HepG2 (cell line): ENCODE measurements around the gene NPHS1. TPM values are rescaled to one million over a fixed set of nuclear protein-coding genes. Genes with fewer than 3 reads are reported as not detected.

ENCODE experiments used
- ATAC-seq: fragments of 200-7000 bp; cut with Tn5 transposase; 3 replicates; pipeline ENCODE4 v1.9.1; 2020; ENCODE audit warnings: mild to moderate bottlenecking, moderate library complexity
- BruUV-seq: library from RNA; stranded (reverse); fragments of 400-500 nt; replicated peaks from 2 replicates; lab custom pipeline; 2021; lab: Mats Ljungman, UMichigan
- CTCF ChIA-PET: fragments of 300-600 bp; formaldehyde crosslinking; extraction: SDS; loops from one replicate; lab custom pipeline; 2021; ENCODE audit warnings: low total read pairs, inconsistent platforms, low intra/inter-chr PET ratio; lab: Yijun Ruan, JAX
- POLR2A ChIA-PET: fragments of 350-600 bp; sonication (Branson Sonifier 250); formaldehyde crosslinking; loops from one replicate; lab custom pipeline; 2020; ENCODE audit warnings: antibody characterized with exemption, inconsistent platforms; lab: Yijun Ruan, JAX
- DNase-seq: peaks from one replicate; pipeline ENCODE4 v3.0.0-alpha.2; 2015; ENCODE audit warnings: low spot score
- FAIRE-seq: peaks from 3 replicates; lab custom pipeline; 2011; peaks lifted over from hg19 to GRCh38; lab: Jason Lieb, UNC
- H2AFZ ChIP-seq: one replicate; pipeline ENCODE4 v1.6.1; 2011; ENCODE audit warnings: low read length, inconsistent platforms
- H3K27ac ChIP-seq: fragments of 300-600 bp; 3 replicates; pipeline ENCODE4 v1.8.0; 2011; ENCODE audit warnings: mixed run types, mild to moderate bottlenecking, mixed read lengths, low read length, inconsistent platforms; ENCODE audit not compliant: insufficient read depth; ENCODE audit errors: extremely low read length
- H3K27me3 ChIP-seq, 2 experiments: fragments of 200-600 bp in 1 of 2; 2 replicates in 1 of 2; 3 replicates in 1 of 2; pipeline versions ENCODE4 v1.6.0 to v1.8.0; 2011; ENCODE audit warnings: low read length in 2 of 2, mild to moderate bottlenecking in 2 of 2, moderate library complexity in 2 of 2, inconsistent platforms in 1 of 2; ENCODE audit not compliant: insufficient read depth in 2 of 2, control insufficient read depth in 1 of 2
- H3K36me3 ChIP-seq, 2 experiments: fragments of 200-600 bp in 1 of 2; replicated peaks in 1 of 2; 2 replicates in 1 of 2; 3 replicates in 1 of 2; pipeline versions ENCODE4 v1.5.1 to v1.8.0; 2011; ENCODE audit warnings: low read length in 2 of 2, inconsistent platforms in 1 of 2; ENCODE audit not compliant: insufficient read depth in 2 of 2, control insufficient read depth in 1 of 2
- H3K4me1 ChIP-seq: 2 replicates; pipeline ENCODE4 v1.5.1; 2012; ENCODE audit warnings: low read length, inconsistent platforms; ENCODE audit not compliant: insufficient read depth
- H3K4me2 ChIP-seq: 2 replicates; pipeline ENCODE4 v1.6.0; 2011; ENCODE audit warnings: low read depth, low read length, inconsistent platforms
- H3K4me3 ChIP-seq, 3 experiments: fragments of 200-600 bp in 1 of 3; sonication (generic), shearing (Covaris generic) in 1 of 3; replicated peaks in 1 of 3; 2 replicates each; pipeline ENCODE4 v1.5.1; 2011 to 2016; ENCODE audit warnings: low read length in 3 of 3, inconsistent platforms in 2 of 3, low read depth in 2 of 3, mild to moderate bottlenecking in 2 of 3, control low read depth in 1 of 3, mixed read lengths in 1 of 3; ENCODE audit not compliant: insufficient read depth in 1 of 3
- H3K79me2 ChIP-seq: one replicate; pipeline ENCODE4 v1.6.1; 2011; ENCODE audit warnings: low read length, inconsistent platforms; ENCODE audit not compliant: insufficient read depth
- H3K9ac ChIP-seq: 2 replicates; pipeline ENCODE4 v1.6.0; 2011; ENCODE audit warnings: mild to moderate bottlenecking, low read depth, low read length, inconsistent platforms; ENCODE audit not compliant: insufficient read depth
- H3K9me3 ChIP-seq: 2 replicates; pipeline ENCODE4 v1.5.1; 2012; ENCODE audit warnings: mild to moderate bottlenecking, low read length
- H4K20me1 ChIP-seq: 2 replicates; pipeline ENCODE4 v1.6.0; 2011; ENCODE audit warnings: inconsistent platforms, mild to moderate bottlenecking, low read length, moderate library complexity; ENCODE audit not compliant: insufficient read depth
- ADNP ChIP-seq: sonication (generic); formaldehyde crosslinking; IDR thresholded peaks from 2 replicates; pipeline ENCODE4 v1.4.0; 2020; ENCODE audit warnings: missing genetic modification reagents
- ELF4 ChIP-seq: sonication (generic); formaldehyde crosslinking; IDR thresholded peaks from 2 replicates; pipeline ENCODE4 v1.5.0; 2020; ENCODE audit warnings: missing genetic modification reagents, mild to moderate bottlenecking, moderate library complexity, borderline replicate concordance
- FOXO1 ChIP-seq: sonication (generic); formaldehyde crosslinking; IDR thresholded peaks from 2 replicates; pipeline ENCODE4 v1.4.0; 2020; ENCODE audit warnings: missing genetic modification reagents
- KAT8 ChIP-seq: IDR thresholded peaks from 2 replicates; pipeline ENCODE4 v1.6.1; 2016; ENCODE audit warnings: missing genetic modification reagents, missing compliant biosample characterization
- MIER3 ChIP-seq: IDR thresholded peaks from 2 replicates; pipeline ENCODE4 v1.6.1; 2016; ENCODE audit warnings: missing compliant biosample characterization, borderline replicate concordance
- MXD4 ChIP-seq: IDR thresholded peaks from 2 replicates; pipeline ENCODE4 v1.6.1; 2016; ENCODE audit warnings: mild to moderate bottlenecking, missing biosample characterization, missing genetic modification reagents
- PRMT3 ChIP-seq: sonication (generic); formaldehyde crosslinking; IDR thresholded peaks from 2 replicates; pipeline ENCODE4 v1.8.1; 2022; ENCODE audit warnings: low read depth, mild to moderate bottlenecking, moderate library complexity, missing genetic modification reagents, borderline replicate concordance
- YEATS2 ChIP-seq: sonication (generic); formaldehyde crosslinking; IDR thresholded peaks from 2 replicates; pipeline ENCODE4 v1.4.0; 2020; ENCODE audit warnings: missing genetic modification reagents, borderline replicate concordance
- ZC3H4 ChIP-seq: sonication (generic); formaldehyde crosslinking; IDR thresholded peaks from 2 replicates; pipeline ENCODE4 v1.4.0; 2020; ENCODE audit warnings: missing genetic modification reagents, borderline replicate concordance
- ZMYM3 ChIP-seq: sonication (generic); formaldehyde crosslinking; IDR thresholded peaks from 2 replicates; pipeline ENCODE4 v1.5.1; 2020; ENCODE audit warnings: mild to moderate bottlenecking, missing genetic modification reagents
- ZNF121 ChIP-seq: sonication (generic); formaldehyde crosslinking; IDR thresholded peaks from 2 replicates; pipeline ENCODE4 v1.5.0; 2020; ENCODE audit warnings: mild to moderate bottlenecking, missing genetic modification reagents
- ZNF205 ChIP-seq: IDR thresholded peaks from 2 replicates; pipeline ENCODE4 v1.6.1; 2018; ENCODE audit warnings: missing biosample characterization, missing genetic modification reagents
- ZNF446 ChIP-seq: sonication (generic); formaldehyde crosslinking; IDR thresholded peaks from 2 replicates; pipeline ENCODE4 v1.5.0; 2020; ENCODE audit warnings: mild to moderate bottlenecking, missing genetic modification reagents
- ZNF724P ChIP-seq: sonication (generic); formaldehyde crosslinking; IDR thresholded peaks from 2 replicates; pipeline ENCODE4 v1.8.0; 2022; ENCODE audit warnings: missing genetic modification reagents, borderline replicate concordance
- WGBS: methylation state at CpG from one replicate; pipeline ENCODE4 v1.1.6; 2017; ENCODE audit warnings: low lambda C conversion rate; 5-methylcytosine and 5-hydroxymethylcytosine counted together
- in situ Hi-C: cut with HindIII; loops from 2 replicates; pipeline ENCODE4 v1.10.0; 2017; ENCODE audit warnings: low pct_unique_long_range_greater_than_20kb; ENCODE audit not compliant: extremely low pct_ligation_motif_present
- intact Hi-C: fragments of 100-400 bp; cut with micrococcal nuclease; formaldehyde crosslinking; loops from one replicate; pipeline ENCODE4 v1.10.0; 2022; ENCODE audit not compliant: unreplicated experiment
- polyA plus RNA-seq, 8 experiments: library from polyadenylated mRNA; depleted of rRNA in 3 of 8; stranded (reverse) in 7 of 8; unstranded in 1 of 8; fragments of >200 nt; fragmentation: Illumina TruSeq in 4 of 8; extraction: Trizol in 4 of 8; gene quantifications; 2 replicates each; pipeline versions ENCODE4 v1.2.1 to v1.2.3, GENCODE V29; 2011 to 2016; ENCODE audit warnings: low read depth in 4 of 8, missing spikeins in 1 of 8, mixed read lengths in 1 of 8; ENCODE audit not compliant: insufficient read depth in 1 of 8
- total RNA-seq, 5 experiments: library from RNA; depleted of rRNA; stranded (reverse); fragments of >200 nt; fragmentation: Illumina TruSeq; extraction: Trizol; gene quantifications; 2 replicates each; pipeline ENCODE4 v1.2.3, GENCODE V29; 2016; ENCODE audit warnings: low read depth in 1 of 5
- TF ChIP-seq, protein P1 (sequence below): IDR thresholded peaks from 2 replicates; pipeline ENCODE4 v1.6.1; 2016; ENCODE audit warnings: missing biosample characterization, missing genetic modification reagents, low read depth

NPHS1 gene
- total and polyA plus RNA-seq, 2 of the 13 experiments (the other 11 are each of a cell fraction or from before 2014, with no cell fraction given): not detected

DNA sequence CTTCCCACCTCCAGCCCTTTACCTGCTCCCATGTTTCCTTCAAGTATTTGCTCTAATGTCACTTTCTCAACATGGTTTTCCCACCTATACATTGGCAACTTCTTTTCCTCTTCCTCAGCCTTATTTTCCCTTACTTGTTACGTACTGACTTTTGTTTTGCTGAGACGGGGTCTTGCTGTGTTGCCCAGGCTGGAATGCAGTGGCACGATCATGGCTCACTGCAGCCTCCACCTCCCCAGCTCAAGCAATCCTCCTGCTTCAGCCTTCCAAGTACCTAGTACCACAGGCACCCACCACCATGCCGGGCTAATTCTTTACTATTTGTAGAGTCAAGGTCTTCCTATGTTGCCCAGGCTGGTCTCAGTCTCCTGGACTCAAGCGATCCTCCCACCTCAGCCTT is 44.7 kb downstream of the NPHS1 start:
- Histone ChIP-seq H3K79me2 (peaks cover 17% of the 10 kb centered on the region), H3K4me1 (peaks cover 11% of the 10 kb centered on the region), H4K20me1 (no peaks in the 10 kb centered on the region), H3K36me3 (peaks cover 19 to 31% of the 10 kb centered on the region in 2 experiments; a peak in 4 of 5 replicates), H3K4me2 (no peak overlapping the region), H3K9me3 (no peaks in the 10 kb centered on the region), H2AFZ (no peak overlapping the region), H3K9ac (no peak overlapping the region), H3K27ac (no peak overlapping the region), H3K27me3 (no peaks in the 10 kb centered on the region; a peak in 1 of 5 replicates), H3K4me3 (no peak overlapping the region)
- intact Hi-C loops (no loop called here), in situ Hi-C loops (no loop called here)
- TF ChIP-seq ZMYM3 (CRISPR knock-in tag) (0 out of 2 replicates have a peak, but pooled peaks have one; percentile 13), PRMT3 (CRISPR knock-in tag) (no peak), ZNF121 (CRISPR knock-in tag) (peak; percentile 67), KAT8 (CRISPR knock-in tag) (no peak), FOXO1 (no peak), MXD4 (CRISPR knock-in tag) (no peak), MIER3 (CRISPR knock-in tag) (no peak), ADNP (CRISPR knock-in tag) (no peak), YEATS2 (no peak), ELF4 (CRISPR knock-in tag) (no peak), ZNF205 (CRISPR knock-in tag) (no peak), ZC3H4 (CRISPR knock-in tag) (no peak), ZNF724P (CRISPR knock-in tag) (no peak), ZNF446 (CRISPR knock-in tag) (no peak)
- TF ChIP-seq, protein P1, sequence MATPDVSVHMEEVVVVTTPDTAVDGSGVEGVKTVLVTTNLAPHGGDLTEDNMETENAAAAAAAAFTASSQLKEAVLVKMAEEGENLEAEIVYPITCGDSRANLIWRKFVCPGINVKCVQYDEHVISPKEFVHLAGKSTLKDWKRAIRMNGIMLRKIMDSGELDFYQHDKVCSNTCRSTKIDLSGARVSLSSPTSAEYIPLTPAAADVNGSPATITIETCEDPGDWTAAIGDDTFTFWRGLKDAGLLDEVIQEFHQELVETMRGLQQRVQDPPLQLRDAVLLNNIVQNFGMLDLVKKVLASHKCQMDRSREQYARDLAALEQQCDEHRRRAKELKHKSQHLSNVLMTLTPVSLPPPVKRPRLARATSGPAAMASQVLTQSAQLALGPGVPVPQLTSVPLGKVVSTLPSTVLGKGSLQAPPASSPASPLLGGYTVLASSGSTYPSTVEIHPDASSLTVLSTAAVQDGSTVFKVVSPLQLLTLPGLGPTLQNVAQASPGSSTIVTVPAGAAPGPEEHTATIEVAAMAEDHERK (CRISPR knock-in tag): no peak
- no TSS peak for BruUV-seq
- FAIRE-seq (no peak), DNase-seq (no peak), ATAC-seq (no peak)
- 99% methylated on average over 5 of the region's 5 CpGs for WGBS
- ChIA-PET POLR2A (no interaction called here), CTCF (no interaction called here)
